ACC112 (cell line): ENCODE results near the gene IL17RA.
A peak's percentile ranks its signal among the peaks of the same experiment; 100 is the strongest.

Experiments
- H2AFZ ChIP-seq: fragments of 200-600 bp; sonication (generic); one replicate; pipeline ENCODE4 v1.6.0; 2017; ENCODE audit warnings: antibody characterized with exemption, low read length; ENCODE audit not compliant: unreplicated experiment
- H3K27ac ChIP-seq: fragments of 200-600 bp; sonication (generic); 2 replicates; pipeline ENCODE4 v1.5.1; 2014; ENCODE audit warnings: low read depth, mild to moderate bottlenecking, antibody characterized with exemption, low read length, moderate library complexity
- H3K27me3 ChIP-seq: fragments of 200-600 bp; sonication (generic); 2 replicates; pipeline ENCODE4 v1.6.1; 2014; ENCODE audit warnings: mild to moderate bottlenecking, antibody characterized with exemption, low read length, moderate library complexity, mixed read lengths; ENCODE audit not compliant: insufficient read depth
- H3K36me3 ChIP-seq: fragments of 200-600 bp; sonication (generic); 2 replicates; pipeline ENCODE4 v1.6.1; 2016; ENCODE audit warnings: mild to moderate bottlenecking, antibody characterized with exemption, low read length, moderate library complexity, mixed read lengths; ENCODE audit not compliant: insufficient read depth
- H3K4me1 ChIP-seq: fragments of 200-600 bp; sonication (generic); one replicate; pipeline ENCODE4 v1.6.1; 2016; ENCODE audit warnings: low read length, mixed read lengths; ENCODE audit not compliant: insufficient read depth, unreplicated experiment, control insufficient read depth
- H3K4me3 ChIP-seq: fragments of 200-600 bp; sonication (generic); 2 replicates; pipeline ENCODE4 v1.5.1; 2014; ENCODE audit warnings: mild to moderate bottlenecking, low read depth, low read length
- H3K79me2 ChIP-seq: fragments of 200-600 bp; sonication (generic); one replicate; pipeline ENCODE4 v1.6.0; 2016; ENCODE audit warnings: low read length; ENCODE audit not compliant: control insufficient read depth, unreplicated experiment, insufficient read depth

IL17RA gene

GRCh38 chr22:17083811-17084441 is 874 bp upstream of the IL17RA start:
- Histone ChIP-seq H2AFZ (no peak overlapping the region), H3K4me1 (peaks cover 6% of the 10 kb centered on the region), H3K27ac (no peak overlapping the region), H3K36me3 (no peaks in the 10 kb centered on the region), H3K27me3 (no peaks in the 10 kb centered on the region), H3K79me2 (peaks cover 27% of the 10 kb centered on the region), H3K4me3 (peak overlapping the region; percentile 78; the same call in 1 of the 2 replicates)

- Histone ChIP-seq H3K4me1 (peaks cover 6% of the 10 kb centered on the region), H3K79me2 (peaks cover 32% of the 10 kb centered on the region), H2AFZ (peak overlapping the region; percentile 68), H3K36me3 (no peaks in the 10 kb centered on the region), H3K27ac (peak overlapping the region; percentile 39), H3K4me3 (peak overlapping the region; percentile 78), H3K27me3 (no peaks in the 10 kb centered on the region)
These were observed 729 bp downstream of the IL17RA start for GRCh38 chr22:17085277-17086181.

- H3K4me1 ChIP-seq = peaks cover 6% of the 10 kb centered on the region
- no peak overlapping the region for H3K27ac ChIP-seq
- H3K36me3 ChIP-seq = no peaks in the 10 kb centered on the region
- peak overlapping the region; percentile 78 for H3K4me3 ChIP-seq
- no peaks in the 10 kb centered on the region for H3K27me3 ChIP-seq
- H2AFZ ChIP-seq = peak overlapping the region; percentile 68
- H3K79me2 ChIP-seq = peaks cover 38% of the 10 kb centered on the region
These were observed 1.5 kb downstream of the IL17RA start for GRCh38 chr22:17086296-17086695.

- H3K79me2 ChIP-seq = peaks cover 39% of the 10 kb centered on the region
- H2AFZ ChIP-seq = no peak overlapping the region
- H3K4me1 ChIP-seq = peaks cover 6% of the 10 kb centered on the region
- H3K36me3 ChIP-seq = no peaks in the 10 kb centered on the region
- no peaks in the 10 kb centered on the region for H3K27me3 ChIP-seq
- peak overlapping the region; percentile 78; the same call in 1 of the 2 replicates for H3K4me3 ChIP-seq
- H3K27ac ChIP-seq = no peak overlapping the region
These were observed 2.1 kb downstream of the IL17RA start for GRCh38 chr22:17086788-17087497.

GRCh38 chr22:17087498-17088131 is 2.8 kb downstream of the IL17RA start:
- Histone ChIP-seq H3K79me2 (peaks cover 43% of the 10 kb centered on the region), H3K27me3 (no peaks in the 10 kb centered on the region), H3K4me3 (no peak overlapping the region), H3K4me1 (peaks cover 6% of the 10 kb centered on the region), H3K27ac (no peak overlapping the region), H2AFZ (no peak overlapping the region), H3K36me3 (no peaks in the 10 kb centered on the region)

GRCh38 chr22:17090550-17090949 is 5.8 kb downstream of the IL17RA start:
- Histone ChIP-seq H3K4me3 (no peak overlapping the region), H3K79me2 (peaks cover 50% of the 10 kb centered on the region), H2AFZ (no peak overlapping the region), H3K36me3 (no peaks in the 10 kb centered on the region), H3K27ac (no peak overlapping the region), H3K4me1 (peaks cover 6% of the 10 kb centered on the region), H3K27me3 (no peaks in the 10 kb centered on the region)

GRCh38 chr22:17091851-17092250 is 7.1 kb downstream of the IL17RA start:
- no peak overlapping the region for H3K4me3 ChIP-seq
- peaks cover 37% of the 10 kb centered on the region for H3K79me2 ChIP-seq
- H3K4me1 ChIP-seq = peaks cover 2% of the 10 kb centered on the region
- no peak overlapping the region for H3K27ac ChIP-seq
- H3K27me3 ChIP-seq = no peaks in the 10 kb centered on the region
- H2AFZ ChIP-seq = no peak overlapping the region
- no peaks in the 10 kb centered on the region for H3K36me3 ChIP-seq

GRCh38 chr22:17093081-17093480 is 8.3 kb downstream of the IL17RA start:
- Histone ChIP-seq H3K79me2 (peaks cover 25% of the 10 kb centered on the region), H3K27me3 (no peaks in the 10 kb centered on the region), H3K4me3 (no peak overlapping the region), H3K36me3 (no peaks in the 10 kb centered on the region), H3K27ac (no peak overlapping the region), H2AFZ (no peak overlapping the region), H3K4me1 (no peaks in the 10 kb centered on the region)

GRCh38 chr22:17095538-17095937 is 10.7 kb downstream of the IL17RA start:
- H3K4me1 ChIP-seq = no peaks in the 10 kb centered on the region
- H3K79me2 ChIP-seq = peaks cover 20% of the 10 kb centered on the region
- no peak overlapping the region for H2AFZ ChIP-seq
- H3K4me3 ChIP-seq = no peak overlapping the region
- H3K27ac ChIP-seq = no peak overlapping the region
- H3K27me3 ChIP-seq = no peaks in the 10 kb centered on the region
- no peaks in the 10 kb centered on the region for H3K36me3 ChIP-seq

- Histone ChIP-seq H3K4me3 (no peak overlapping the region), H3K4me1 (no peaks in the 10 kb centered on the region), H3K27ac (no peak overlapping the region), H3K36me3 (no peaks in the 10 kb centered on the region), H3K27me3 (no peaks in the 10 kb centered on the region), H3K79me2 (peaks cover 15% of the 10 kb centered on the region), H2AFZ (no peak overlapping the region)
These were observed 11.3 kb downstream of the IL17RA start for GRCh38 chr22:17096071-17096470.
